HCT116 (cell line): ENCODE data around the gene TMEM145. TPM values are rescaled to one million over a fixed set of nuclear protein-coding genes. Genes with fewer than 3 reads are reported as not detected.

Experiments used
- ATAC-seq: fragments of 200-7000 bp; cut with Tn5 transposase; 2 replicates; pipeline ENCODE4 v1.9.1; 2020; ENCODE audit warnings: mild to moderate bottlenecking, moderate library complexity
- BruUV-seq: library from RNA; stranded (reverse); fragments of 400-500 nt; replicated peaks from 2 replicates; lab custom pipeline; 2021; lab: Mats Ljungman, UMichigan
- CTCF ChIA-PET: fragments of 300-600 bp; sonication (Branson Sonifier 250); formaldehyde crosslinking; loops from one replicate; lab custom pipeline; 2021; ENCODE audit warnings: antibody characterized with exemption; lab: Charles Lee
- POLR2A ChIA-PET: fragments of 300-600, 350-600 bp; sonication (Branson Sonifier 250); formaldehyde crosslinking; loops from one replicate; lab custom pipeline; 2021; ENCODE audit warnings: antibody characterized with exemption; lab: Charles Lee
- RAD21 ChIA-PET, 2 experiments: fragments of 300-600 bp; sonication (Branson Sonifier 250); formaldehyde crosslinking; loops; one replicate each; lab custom pipeline; 2023; ENCODE audit warnings: low total read pairs in 2 of 2; ENCODE audit not compliant: uncharacterized antibody in 2 of 2, unreplicated experiment in 2 of 2, low non-redundant PET in 1 of 2; lab: Charles Lee
- DNase-seq: peaks from one replicate; pipeline ENCODE4 v3.0.0-alpha.2; 2010; ENCODE audit warnings: low read depth, low spot score
- H2AFZ ChIP-seq: fragments of 200-600 bp; shearing (Covaris generic), sonication (generic); 2 replicates; pipeline ENCODE4 v1.6.1; 2017; ENCODE audit warnings: low read depth, mixed run types, mixed read lengths, antibody characterized with exemption, low read length; ENCODE audit not compliant: poor library complexity, severe bottlenecking
- H3K27ac ChIP-seq: 2 replicates; pipeline ENCODE4 v1.5.1; 2012; ENCODE audit warnings: low read depth, low read length
- H3K27me3 ChIP-seq: fragments of 200-600 bp; sonication (generic); 2 replicates; pipeline ENCODE4 v1.6.1; 2016; ENCODE audit warnings: mixed run types, low read length, mixed read lengths; ENCODE audit not compliant: insufficient read depth
- H3K36me3 ChIP-seq, 2 experiments: fragments of 200-500 bp in 1 of 2; fragments of 200-600 bp in 1 of 2; sonication (Bioruptor generic) in 1 of 2; sonication (generic) in 1 of 2; 2 replicates each; pipeline versions ENCODE4 v1.5.1 to v1.6.1; 2014 to 2016; ENCODE audit warnings: low read length in 2 of 2, inconsistent platforms in 1 of 2, mixed read lengths in 1 of 2, mixed run types in 1 of 2; ENCODE audit not compliant: insufficient read depth in 2 of 2, control insufficient read depth in 1 of 2
- H3K4me1 ChIP-seq, 2 experiments: fragments of 200-600 bp in 1 of 2; sonication (generic) in 1 of 2; 2 replicates each; pipeline versions ENCODE4 v1.5.1 to v1.6.1; 2012 to 2017; ENCODE audit warnings: low read length in 2 of 2, inconsistent platforms in 1 of 2, mild to moderate bottlenecking in 1 of 2, mixed read lengths in 1 of 2, mixed run types in 1 of 2, moderate library complexity in 1 of 2; ENCODE audit not compliant: insufficient read depth in 2 of 2, control insufficient read depth in 1 of 2
- H3K4me2 ChIP-seq: fragments of 200-600 bp; sonication (generic); 2 replicates; pipeline ENCODE4 v1.6.1; 2017; ENCODE audit warnings: mixed run types, low read length, mixed read lengths
- H3K4me3 ChIP-seq, 2 experiments: fragments of 200-600 bp in 1 of 2; sonication (generic) in 1 of 2; replicated peaks in 1 of 2; 2 replicates each; pipeline ENCODE4 v1.5.1; 2011 to 2016; ENCODE audit warnings: low read length in 2 of 2, control low read depth in 1 of 2, low read depth in 1 of 2, mild to moderate bottlenecking in 1 of 2, mixed read lengths in 1 of 2, mixed run types in 1 of 2
- H3K79me2 ChIP-seq: fragments of 200-600 bp; sonication (generic); 2 replicates; pipeline ENCODE4 v1.6.1; 2017; ENCODE audit warnings: mild to moderate bottlenecking, mixed run types, low read length, moderate library complexity, mixed read lengths; ENCODE audit not compliant: insufficient read depth
- H3K9ac ChIP-seq: fragments of 200-600 bp; sonication (generic); 2 replicates; pipeline ENCODE4 v1.6.1; 2016; ENCODE audit warnings: low read length, mixed read lengths
- H3K9me2 ChIP-seq: fragments of 200-600 bp; sonication (generic), shearing (Covaris generic); 2 replicates; pipeline ENCODE4 v1.6.1; 2017; ENCODE audit warnings: mixed run types, mild to moderate bottlenecking, moderate library complexity; ENCODE audit not compliant: insufficient read depth
- H3K9me3 ChIP-seq, 2 experiments: fragments of 200-500 bp in 1 of 2; fragments of 200-600 bp in 1 of 2; sonication (Bioruptor generic) in 1 of 2; sonication (generic) in 1 of 2; 2 replicates each; pipeline ENCODE4 v1.6.1; 2014 to 2017; ENCODE audit warnings: low read length in 2 of 2, mixed read lengths in 2 of 2, inconsistent platforms in 1 of 2, low read depth in 1 of 2, mild to moderate bottlenecking in 1 of 2, mixed run types in 1 of 2, moderate library complexity in 1 of 2; ENCODE audit not compliant: control insufficient read depth in 1 of 2, insufficient read depth in 1 of 2
- H4K20me1 ChIP-seq: fragments of 200-600 bp; sonication (generic), shearing (Covaris generic); 2 replicates; pipeline ENCODE4 v1.6.1; 2017; ENCODE audit warnings: mixed run types, mild to moderate bottlenecking, moderate library complexity; ENCODE audit not compliant: insufficient read depth
- CBX3 ChIP-seq: IDR thresholded peaks from 2 replicates; pipeline ENCODE4 v1.6.1; 2012; ENCODE audit warnings: low read depth
- EGR1 ChIP-seq: IDR thresholded peaks from 2 replicates; pipeline ENCODE4 v1.6.1; 2012; ENCODE audit warnings: low read depth
- ELF1 ChIP-seq: IDR thresholded peaks from 2 replicates; pipeline ENCODE4 v1.6.1; 2012; ENCODE audit warnings: low read depth, borderline replicate concordance
- EZH2phosphoT487 ChIP-seq: fragments of 200-600 bp; IDR thresholded peaks from 2 replicates; pipeline ENCODE4 v1.6.1; 2018; ENCODE audit warnings: antibody characterized with exemption, borderline replicate concordance
- FOSL1 ChIP-seq: IDR thresholded peaks from 2 replicates; pipeline ENCODE4 v1.6.1; 2012; ENCODE audit warnings: low read depth
- JUND ChIP-seq: IDR thresholded peaks from 2 replicates; pipeline ENCODE4 v1.6.1; 2012
- POLR2A ChIP-seq: IDR thresholded peaks from 2 replicates; pipeline ENCODE4 v1.7.0; 2011; ENCODE audit warnings: borderline replicate concordance; ENCODE audit not compliant: insufficient read depth, insufficient read length; ENCODE audit errors: extremely low read depth
- POLR2AphosphoS5 ChIP-seq: IDR thresholded peaks from 2 replicates; pipeline ENCODE4 v1.6.1; 2011; ENCODE audit warnings: mild to moderate bottlenecking, low read depth, low read length, moderate library complexity
- RAD21 ChIP-seq: IDR thresholded peaks from 2 replicates; pipeline ENCODE4 v1.6.1; 2012; ENCODE audit warnings: low read depth, mild to moderate bottlenecking
- REST ChIP-seq: IDR thresholded peaks from 2 replicates; pipeline ENCODE4 v1.6.1; 2012; ENCODE audit warnings: low read depth
- SIN3A ChIP-seq: IDR thresholded peaks from 2 replicates; pipeline ENCODE4 v1.6.1; 2012; ENCODE audit warnings: low read depth
- SP1 ChIP-seq: IDR thresholded peaks from 2 replicates; pipeline ENCODE4 v1.6.1; 2012; ENCODE audit warnings: low read depth
- SRF ChIP-seq: IDR thresholded peaks from 2 replicates; pipeline ENCODE4 v1.6.1; 2012; ENCODE audit warnings: low read depth
- TCF7L2 ChIP-seq: IDR thresholded peaks from 2 replicates; pipeline ENCODE4 v1.7.0; 2011; ENCODE audit warnings: borderline replicate concordance, inconsistent platforms; ENCODE audit not compliant: insufficient read depth, insufficient read length; ENCODE audit errors: extremely low read depth
- YY1 ChIP-seq: IDR thresholded peaks from 2 replicates; pipeline ENCODE4 v1.6.1; 2011; ENCODE audit warnings: low read length, low read depth, moderate library complexity, mild to moderate bottlenecking; ENCODE audit not compliant: insufficient replicate concordance; ENCODE audit errors: extremely low read depth
- ZBTB33 ChIP-seq: IDR thresholded peaks from 2 replicates; pipeline ENCODE4 v1.6.1; 2011; ENCODE audit warnings: mild to moderate bottlenecking, low read length, moderate library complexity; ENCODE audit not compliant: insufficient replicate concordance; ENCODE audit errors: extremely low read depth
- ZFX ChIP-seq: fragments of 450-650 bp; IDR thresholded peaks from 2 replicates; pipeline ENCODE4 v1.6.1; 2017
- ZNF274 ChIP-seq: fragments of 200-500 bp; sonication (Bioruptor generic); IDR thresholded peaks from 2 replicates; pipeline ENCODE4 v1.6.1; 2014; ENCODE audit warnings: mild to moderate bottlenecking, low read depth, low read length, inconsistent platforms
- intact Hi-C: fragments of 100-400 bp; cut with micrococcal nuclease; formaldehyde crosslinking; loops from 2 replicates; pipeline ENCODE4 v1.10.0; 2022
- total RNA-seq: library from RNA; stranded (reverse); gene quantifications from one replicate; pipeline ENCODE4 v1.2.1, GENCODE V29; 2021; ENCODE audit not compliant: unreplicated experiment
- TF ChIP-seq, protein P1 (sequence below): IDR thresholded peaks from 2 replicates; pipeline ENCODE4 v1.6.1; 2012
- TF ChIP-seq, protein P2 (sequence below), 3 experiments: fragments of 200-600 bp in 1 of 3; sonication (generic) in 1 of 3; IDR thresholded peaks in 2 of 3; conservative IDR thresholded peaks in 1 of 3; 2 replicates each; pipeline ENCODE4 v1.5.1; 2012 to 2017; ENCODE audit warnings: low read depth in 2 of 3, low read length in 2 of 3, antibody characterized with exemption in 1 of 3, borderline replicate concordance in 1 of 3, control low read depth in 1 of 3, mild to moderate bottlenecking in 1 of 3, mixed read lengths in 1 of 3, mixed run types in 1 of 3, moderate library complexity in 1 of 3; ENCODE audit not compliant: insufficient read depth in 1 of 3

TMEM145 gene
- total RNA-seq, 1 experiment from 2014 or later: 7.2 TPM

DNA sequence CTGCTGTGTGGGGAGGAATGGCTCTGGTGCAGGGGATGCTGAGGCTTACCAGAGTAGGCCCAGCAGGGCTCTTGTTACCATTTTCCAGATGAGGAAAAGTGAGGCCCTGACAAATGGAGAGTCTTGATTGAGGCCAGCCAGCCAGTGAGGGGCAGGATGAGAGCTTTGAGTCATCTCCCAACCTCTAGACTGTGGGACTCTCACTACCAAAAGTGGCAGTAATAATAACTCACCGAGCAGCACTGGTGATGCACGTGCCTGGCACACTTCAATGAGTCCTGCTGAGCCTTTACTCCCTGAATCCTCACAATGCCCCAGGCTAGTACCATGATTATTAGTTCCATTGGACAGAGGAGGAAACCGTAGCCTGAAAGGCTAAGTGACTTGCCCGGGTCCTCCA, 36.3 kb upstream of the TMEM145 start:
- H4K20me1 ChIP-seq: no peaks in the 10 kb centered on the region
- no peaks in the 10 kb centered on the region for H3K9me2 ChIP-seq
- H3K36me3 ChIP-seq: peaks cover 3 to 5% of the 10 kb centered on the region in 2 experiments; a peak in 2 of 4 replicates
- BruUV-seq: no TSS peak
- no peak overlapping the region for H3K4me3 ChIP-seq
- RAD21 ChIA-PET: no interaction called here
- POLR2A ChIA-PET: no interaction called here
- H3K79me2 ChIP-seq: no peaks in the 10 kb centered on the region; the same call in 1 of the 2 replicates
- no peak for ATAC-seq
- intact Hi-C loops: no loop called here
- H3K9ac ChIP-seq: no peak overlapping the region
- no peaks in the 10 kb centered on the region for H3K9me3 ChIP-seq
- CTCF ChIA-PET: interaction anchor here (2.1 kb wide), 1 partner anchor 31 kb away, joined by 8 read pairs; no protein-coding TSS in a partner anchor
- TF ChIP-seq SP1 (no peak), REST (no peak), FOSL1 (no peak), SRF (no peak), EGR1 (no peak), CBX3 (no peak), POLR2AphosphoS5 (no peak), ZNF274 (no peak), ZBTB33 (no peak), RAD21 (no peak), SIN3A (no peak), POLR2A (no peak), EZH2phosphoT487 (no peak), ELF1 (no peak), TCF7L2 (no peak), YY1 (no peak), JUND (no peak), ZFX (no peak)
- TF ChIP-seq, protein P1, sequence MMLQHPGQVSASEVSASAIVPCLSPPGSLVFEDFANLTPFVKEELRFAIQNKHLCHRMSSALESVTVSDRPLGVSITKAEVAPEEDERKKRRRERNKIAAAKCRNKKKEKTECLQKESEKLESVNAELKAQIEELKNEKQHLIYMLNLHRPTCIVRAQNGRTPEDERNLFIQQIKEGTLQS: no peak
- TF ChIP-seq, protein P2, sequence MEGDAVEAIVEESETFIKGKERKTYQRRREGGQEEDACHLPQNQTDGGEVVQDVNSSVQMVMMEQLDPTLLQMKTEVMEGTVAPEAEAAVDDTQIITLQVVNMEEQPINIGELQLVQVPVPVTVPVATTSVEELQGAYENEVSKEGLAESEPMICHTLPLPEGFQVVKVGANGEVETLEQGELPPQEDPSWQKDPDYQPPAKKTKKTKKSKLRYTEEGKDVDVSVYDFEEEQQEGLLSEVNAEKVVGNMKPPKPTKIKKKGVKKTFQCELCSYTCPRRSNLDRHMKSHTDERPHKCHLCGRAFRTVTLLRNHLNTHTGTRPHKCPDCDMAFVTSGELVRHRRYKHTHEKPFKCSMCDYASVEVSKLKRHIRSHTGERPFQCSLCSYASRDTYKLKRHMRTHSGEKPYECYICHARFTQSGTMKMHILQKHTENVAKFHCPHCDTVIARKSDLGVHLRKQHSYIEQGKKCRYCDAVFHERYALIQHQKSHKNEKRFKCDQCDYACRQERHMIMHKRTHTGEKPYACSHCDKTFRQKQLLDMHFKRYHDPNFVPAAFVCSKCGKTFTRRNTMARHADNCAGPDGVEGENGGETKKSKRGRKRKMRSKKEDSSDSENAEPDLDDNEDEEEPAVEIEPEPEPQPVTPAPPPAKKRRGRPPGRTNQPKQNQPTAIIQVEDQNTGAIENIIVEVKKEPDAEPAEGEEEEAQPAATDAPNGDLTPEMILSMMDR (IDR thresholded peaks at IDR 0.05 in 2 of 3, conservative IDR thresholded peaks at IDR 0.05 in 1 of 3; ENCODE audit: borderline replicate concordance in 1 of 3, insufficient read depth in 1 of 3, low read depth in 2 of 3, low read length in 2 of 3): no peak
- DNase-seq: no peak
- no peak overlapping the region for H3K27ac ChIP-seq
- peaks cover 27 to 41% of the 10 kb centered on the region in 2 experiments for H3K4me1 ChIP-seq
- no peak overlapping the region for H2AFZ ChIP-seq
- no peak overlapping the region for H3K4me2 ChIP-seq
- no peaks in the 10 kb centered on the region for H3K27me3 ChIP-seq
